Mesothelial cell of epicardium (in vitro differentiated cells): Measurements from ENCODE around the gene CDH4. TPM values are rescaled to one million over a fixed set of nuclear protein-coding genes. Genes with fewer than 3 reads are reported as not detected.

Experiments used
- DNase-seq, 2 experiments: peaks; one replicate each; pipeline ENCODE4 v3.0.0; 2021; ENCODE audit warnings: low spot score in 2 of 2; ENCODE audit not compliant: unreplicated experiment in 2 of 2
- H3K27ac Mint-ChIP-seq: 2 replicates; pipeline ENCODE4 v1.8.0; 2021; ENCODE audit warnings: mixed read lengths
- H3K27me3 Mint-ChIP-seq: 2 replicates; pipeline ENCODE4 v1.8.0; 2021; ENCODE audit warnings: low read depth, mixed read lengths
- H3K36me3 Mint-ChIP-seq: 2 replicates; pipeline ENCODE4 v1.8.0; 2021; ENCODE audit warnings: mixed read lengths
- H3K4me1 Mint-ChIP-seq: 2 replicates; pipeline ENCODE4 v1.8.0; 2021; ENCODE audit warnings: mixed read lengths
- H3K4me3 Mint-ChIP-seq: 2 replicates; pipeline ENCODE4 v1.8.0; 2021; ENCODE audit warnings: mild to moderate bottlenecking, moderate library complexity, mixed read lengths
- H3K9me3 Mint-ChIP-seq: 2 replicates; pipeline ENCODE4 v1.8.0; 2021; ENCODE audit warnings: mixed read lengths
- total RNA-seq: library from RNA; stranded (reverse); gene quantifications from 3 replicates; pipeline ENCODE4 v1.2.1, GENCODE V29; 2021
- TF ChIP-seq, protein P1 (sequence below): fragments of 200-600 bp; sonication (generic); IDR thresholded peaks from one replicate; pipeline ENCODE4 v1.5.0; 2021; ENCODE audit warnings: antibody characterized with exemption; ENCODE audit not compliant: unreplicated experiment

Gene CDH4
- total RNA-seq, 1 donor from 2014 or later: 1.1 TPM

DNA sequence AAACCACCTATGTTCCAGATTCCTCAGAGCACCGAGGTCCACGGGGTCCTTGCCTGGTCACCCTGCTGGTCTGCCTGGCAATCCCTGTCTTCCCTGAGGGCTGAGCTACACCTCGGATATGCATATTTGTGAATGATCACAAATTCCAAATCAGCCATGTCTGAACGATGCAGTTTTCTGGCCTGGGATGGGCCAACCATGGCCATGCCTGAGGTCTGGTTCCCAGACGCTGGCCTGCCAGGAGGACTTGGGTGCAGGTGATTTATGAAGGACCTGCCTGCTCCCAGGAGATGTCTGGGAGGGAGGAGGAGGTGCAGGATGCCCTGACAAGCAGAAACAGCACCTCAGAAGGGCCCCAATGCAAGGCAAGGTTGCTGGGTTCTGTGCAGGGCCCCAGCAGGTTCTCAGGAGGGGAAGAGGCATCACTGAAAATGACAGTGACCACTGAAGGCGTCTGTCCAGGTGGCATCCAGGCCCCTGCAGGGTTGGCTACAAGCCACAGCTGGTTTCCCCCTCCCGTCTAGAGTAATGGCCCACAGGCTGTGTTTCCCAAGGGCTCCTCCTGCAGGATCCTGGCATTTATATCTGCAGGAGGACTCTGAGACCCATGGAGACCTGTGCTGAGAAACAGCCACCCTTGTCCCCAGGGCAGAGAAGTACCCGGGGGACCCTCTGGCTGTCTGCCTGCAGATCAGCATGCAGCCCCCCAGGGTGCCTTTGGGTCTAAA, 608.4 kb downstream of the CDH4 start:
- Mint-ChIP-seq H3K4me1 (no peaks in the 10 kb centered on the region), H3K36me3 (no peaks in the 10 kb centered on the region), H3K4me3 (no peak overlapping the region), H3K27me3 (peaks cover 12% of the 10 kb centered on the region), H3K27ac (no peak overlapping the region), H3K9me3 (peaks cover 5% of the 10 kb centered on the region)
- no peak for DNase-seq
- TF ChIP-seq, protein P1, sequence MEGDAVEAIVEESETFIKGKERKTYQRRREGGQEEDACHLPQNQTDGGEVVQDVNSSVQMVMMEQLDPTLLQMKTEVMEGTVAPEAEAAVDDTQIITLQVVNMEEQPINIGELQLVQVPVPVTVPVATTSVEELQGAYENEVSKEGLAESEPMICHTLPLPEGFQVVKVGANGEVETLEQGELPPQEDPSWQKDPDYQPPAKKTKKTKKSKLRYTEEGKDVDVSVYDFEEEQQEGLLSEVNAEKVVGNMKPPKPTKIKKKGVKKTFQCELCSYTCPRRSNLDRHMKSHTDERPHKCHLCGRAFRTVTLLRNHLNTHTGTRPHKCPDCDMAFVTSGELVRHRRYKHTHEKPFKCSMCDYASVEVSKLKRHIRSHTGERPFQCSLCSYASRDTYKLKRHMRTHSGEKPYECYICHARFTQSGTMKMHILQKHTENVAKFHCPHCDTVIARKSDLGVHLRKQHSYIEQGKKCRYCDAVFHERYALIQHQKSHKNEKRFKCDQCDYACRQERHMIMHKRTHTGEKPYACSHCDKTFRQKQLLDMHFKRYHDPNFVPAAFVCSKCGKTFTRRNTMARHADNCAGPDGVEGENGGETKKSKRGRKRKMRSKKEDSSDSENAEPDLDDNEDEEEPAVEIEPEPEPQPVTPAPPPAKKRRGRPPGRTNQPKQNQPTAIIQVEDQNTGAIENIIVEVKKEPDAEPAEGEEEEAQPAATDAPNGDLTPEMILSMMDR: no peak

DNA sequence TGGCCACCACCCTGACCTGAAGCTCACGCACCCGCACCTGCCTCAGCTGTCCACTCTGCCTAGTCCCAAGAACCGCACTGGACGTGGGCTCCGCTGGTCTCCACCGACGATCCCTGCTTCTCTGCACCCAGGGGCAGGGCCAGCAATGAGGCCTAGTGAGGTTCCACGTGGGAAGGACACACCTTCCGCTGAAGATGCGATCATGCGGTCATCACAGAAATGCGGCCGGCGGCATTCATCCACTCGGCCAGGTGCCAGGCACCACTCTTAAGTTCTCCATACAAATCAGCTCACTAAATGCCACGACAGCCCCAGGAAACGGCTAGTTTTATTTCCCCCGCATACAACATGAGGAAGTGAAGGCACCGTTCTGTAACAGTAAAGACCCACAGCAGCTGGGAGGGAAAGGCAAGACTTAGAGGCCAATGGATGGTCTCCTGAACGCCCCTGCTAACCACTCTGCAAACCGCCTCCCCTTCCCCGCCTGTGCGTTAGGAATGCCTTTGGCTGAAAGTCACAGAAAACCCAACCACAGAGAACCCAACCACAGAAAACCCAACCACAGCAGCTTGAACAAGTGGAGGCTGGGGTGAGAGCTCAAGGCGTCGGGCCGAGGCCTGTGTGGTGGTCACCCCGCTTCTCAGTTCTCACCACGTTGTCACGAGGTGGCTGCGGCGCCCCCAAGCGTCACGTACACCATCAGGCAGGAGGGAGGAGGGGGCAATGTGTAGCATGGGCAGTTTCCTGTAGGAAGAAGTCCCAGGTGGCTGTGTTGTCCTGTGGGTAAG, 609.2 kb downstream of the CDH4 start:
- DNase-seq: no peak
- no peak overlapping the region for H3K27ac Mint-ChIP-seq
- no peaks in the 10 kb centered on the region for H3K36me3 Mint-ChIP-seq
- TF ChIP-seq, protein P1: no peak
- H3K4me1 Mint-ChIP-seq: no peaks in the 10 kb centered on the region
- H3K27me3 Mint-ChIP-seq: peaks cover 12% of the 10 kb centered on the region
- H3K9me3 Mint-ChIP-seq: peaks cover 5% of the 10 kb centered on the region
- H3K4me3 Mint-ChIP-seq: no peak overlapping the region

DNA sequence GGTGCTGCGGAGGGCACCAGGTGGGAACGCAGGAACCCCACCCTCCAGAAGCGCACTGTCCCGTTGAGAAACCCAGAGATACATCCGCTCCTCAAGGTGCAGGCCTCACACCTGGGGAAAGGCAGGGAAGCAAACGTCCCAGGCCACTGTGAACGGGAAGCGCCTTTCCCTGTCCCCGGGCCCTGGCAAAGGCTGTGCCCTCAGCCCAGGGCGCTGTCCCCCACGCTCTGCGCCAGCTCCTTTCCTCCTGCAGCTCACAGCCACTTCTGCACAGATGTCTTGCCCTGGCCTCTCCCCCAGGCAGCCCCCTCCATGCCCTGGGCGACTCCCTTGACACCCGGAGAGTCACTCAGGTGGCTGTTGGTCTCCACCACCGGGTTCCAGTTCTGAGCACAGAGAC, 609.8 kb downstream of the CDH4 start:
- H3K36me3 Mint-ChIP-seq: no peaks in the 10 kb centered on the region

DNA sequence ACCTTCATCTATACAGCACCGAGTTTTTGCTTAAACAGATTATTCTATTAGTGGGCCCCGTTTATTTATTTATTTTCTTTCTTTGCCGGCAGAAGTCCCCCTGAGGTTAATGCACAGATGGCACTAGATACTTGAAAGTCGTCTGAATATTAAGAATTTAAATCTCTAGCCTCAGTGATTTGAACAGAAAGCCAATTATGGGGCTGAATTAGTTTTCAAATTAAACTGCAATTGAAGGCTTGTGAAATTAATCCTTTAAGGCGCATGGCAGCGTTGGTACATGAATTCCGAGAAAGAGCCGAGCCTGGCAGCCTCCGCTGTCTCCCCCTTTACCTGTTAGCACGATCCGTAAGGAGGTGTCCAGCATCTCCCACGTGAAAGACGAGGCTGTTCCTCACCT, 610.8 kb downstream of the CDH4 start:
- Mint-ChIP-seq H3K27ac (no peak overlapping the region), H3K9me3 (peaks cover 5% of the 10 kb centered on the region), H3K4me1 (no peaks in the 10 kb centered on the region), H3K4me3 (no peak overlapping the region), H3K27me3 (peaks cover 19% of the 10 kb centered on the region), H3K36me3 (no peaks in the 10 kb centered on the region)
- no peak for DNase-seq
- TF ChIP-seq, protein P1: no peak

More for the DNA sequence above, 609.8 kb downstream of the CDH4 start:
- no peak overlapping the region for H3K27ac Mint-ChIP-seq
- H3K9me3 Mint-ChIP-seq: peaks cover 5% of the 10 kb centered on the region
- no peaks in the 10 kb centered on the region for H3K4me1 Mint-ChIP-seq
- no peak overlapping the region for H3K4me3 Mint-ChIP-seq
- H3K27me3 Mint-ChIP-seq: peaks cover 16% of the 10 kb centered on the region
- TF ChIP-seq, protein P1: no peak
- no peak for DNase-seq

DNA sequence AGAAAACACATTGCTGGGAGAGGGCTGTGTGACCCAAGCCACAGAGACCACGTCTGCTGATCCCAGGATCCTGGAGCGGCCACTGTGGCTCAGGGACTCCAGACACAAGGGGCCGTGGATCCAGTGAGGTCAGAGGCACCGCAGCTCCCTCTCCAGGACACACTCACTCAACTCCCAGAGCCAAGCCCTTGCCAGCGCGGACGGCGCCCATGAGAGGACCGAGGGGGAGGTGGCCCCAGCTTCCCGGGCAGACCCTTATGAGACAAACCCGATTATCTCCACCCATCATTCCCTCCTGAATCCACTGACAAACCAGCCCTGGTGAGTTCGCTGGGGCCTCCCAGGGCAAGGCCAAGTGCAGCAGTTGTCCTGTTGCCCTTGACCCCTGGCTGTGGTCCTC, 612.4 kb downstream of the CDH4 start:
- TF ChIP-seq, protein P1: no peak
- no peaks in the 10 kb centered on the region for H3K36me3 Mint-ChIP-seq

More for the DNA sequence above, 612.4 kb downstream of the CDH4 start:
- no peaks in the 10 kb centered on the region for H3K4me1 Mint-ChIP-seq
- DNase-seq: no peak
- H3K4me3 Mint-ChIP-seq: no peak overlapping the region
- H3K9me3 Mint-ChIP-seq: peaks cover 5% of the 10 kb centered on the region
- no peak overlapping the region for H3K27ac Mint-ChIP-seq
- peaks cover 25% of the 10 kb centered on the region for H3K27me3 Mint-ChIP-seq
